K562 (cell line): ENCODE data around the gene PPT2. TPM values are rescaled to one million over a fixed set of nuclear protein-coding genes. Genes with fewer than 3 reads are reported as not detected.

Experiments used
- ATAC-seq: fragments of 200-7000 bp; cut with Tn5 transposase; 3 replicates; pipeline ENCODE4 v1.9.1; 2020; ENCODE audit warnings: moderate library complexity
- BruUV-seq: library from RNA; stranded (reverse); fragments of 400-500 nt; replicated peaks from 2 replicates; lab custom pipeline; 2021; lab: Mats Ljungman, UMichigan
- CTCF ChIA-PET: fragments of 300-600 bp; formaldehyde crosslinking; extraction: SDS; loops from one replicate; lab custom pipeline; 2021; ENCODE audit warnings: low intra/inter-chr PET ratio; lab: Yijun Ruan, JAX
- POLR2A ChIA-PET: fragments of 300-600, 350-650 bp; sonication (Branson Sonifier 250); formaldehyde crosslinking; extraction: SDS; loops from one replicate; lab custom pipeline; 2021; ENCODE audit warnings: antibody characterized with exemption, inconsistent platforms; lab: Yijun Ruan, JAX
- DNase-seq, 4 experiments: peaks; one replicate each; pipeline versions ENCODE4 v3.0.0 to v3.0.0-alpha.2; 2011 to 2018; ENCODE audit warnings: low spot score in 3 of 4, mixed read lengths in 3 of 4; ENCODE audit errors: extremely low read depth in 1 of 4
- FAIRE-seq: peaks from 2 replicates; lab custom pipeline; 2011; peaks lifted over from hg19 to GRCh38; lab: Jason Lieb, UNC
- H2AFZ ChIP-seq: 2 replicates; pipeline ENCODE4 v1.6.0; 2011; ENCODE audit warnings: low read depth, low read length, control low read depth, inconsistent platforms
- H3K27ac ChIP-seq: fragments of 200-600 bp; 3 replicates; pipeline ENCODE4 v1.8.0; 2011; ENCODE audit warnings: low read depth, mild to moderate bottlenecking, control low read depth, inconsistent platforms, low read length, moderate library complexity, mixed read lengths; ENCODE audit errors: extremely low read depth
- H3K27me3 ChIP-seq, 2 experiments: fragments of 300-600 bp in 1 of 2; 2 replicates in 1 of 2; 3 replicates in 1 of 2; pipeline versions ENCODE4 v1.6.0 to v1.8.0; 2011; ENCODE audit warnings: inconsistent platforms in 2 of 2, low read length in 2 of 2, mild to moderate bottlenecking in 1 of 2, mixed read lengths in 1 of 2, moderate library complexity in 1 of 2; ENCODE audit not compliant: control insufficient read depth in 2 of 2, insufficient read depth in 2 of 2
- H3K36me3 ChIP-seq: fragments of 300-600 bp; 3 replicates; pipeline ENCODE4 v1.8.0; 2011; ENCODE audit warnings: mild to moderate bottlenecking, low read length, inconsistent platforms; ENCODE audit not compliant: control insufficient read depth, insufficient read depth
- H3K4me1 ChIP-seq, 2 experiments: fragments of 200-600 bp in 1 of 2; replicated peaks in 1 of 2; 2 replicates in 1 of 2; 3 replicates in 1 of 2; pipeline versions ENCODE4 v1.5.1 to v1.8.0; 2011; ENCODE audit warnings: inconsistent platforms in 2 of 2, low read length in 2 of 2, mild to moderate bottlenecking in 1 of 2, mixed read lengths in 1 of 2, moderate library complexity in 1 of 2; ENCODE audit not compliant: control insufficient read depth in 2 of 2, insufficient read depth in 2 of 2
- H3K4me2 ChIP-seq: 2 replicates; pipeline ENCODE4 v1.6.1; 2011; ENCODE audit warnings: low read length, control low read depth, inconsistent platforms, mixed read lengths; ENCODE audit not compliant: insufficient read depth
- H3K4me3 ChIP-seq: fragments of 200-600 bp; sonication (generic), shearing (Covaris generic); 2 replicates; pipeline ENCODE4 v1.5.1; 2016; ENCODE audit warnings: control low read depth, inconsistent platforms
- H3K79me2 ChIP-seq: fragments of 200-600 bp; 3 replicates; pipeline ENCODE4 v1.8.0; 2011; ENCODE audit warnings: low read length, inconsistent platforms; ENCODE audit not compliant: control insufficient read depth, insufficient read depth
- H3K9ac ChIP-seq, 2 experiments: 2 replicates each; pipeline versions ENCODE4 v1.6.0 to v1.6.1; 2011; ENCODE audit warnings: low read depth in 2 of 2, low read length in 2 of 2, control low read depth in 1 of 2, inconsistent platforms in 1 of 2, mild to moderate bottlenecking in 1 of 2, mixed read lengths in 1 of 2; ENCODE audit not compliant: insufficient read depth in 1 of 2
- H3K9me1 ChIP-seq: one replicate; pipeline ENCODE4 v1.6.0; 2011; ENCODE audit warnings: inconsistent platforms, mild to moderate bottlenecking, low read length, moderate library complexity; ENCODE audit not compliant: control insufficient read depth, insufficient read depth
- H3K9me3 ChIP-seq: replicated peaks from 2 replicates; pipeline ENCODE4 v1.5.1; 2011; ENCODE audit warnings: low read depth, low read length, inconsistent platforms; ENCODE audit not compliant: control insufficient read depth, insufficient read depth
- H4K20me1 ChIP-seq: replicated peaks from 2 replicates; pipeline ENCODE4 v1.6.1; 2011; ENCODE audit warnings: low read length, inconsistent platforms, mixed read lengths; ENCODE audit not compliant: control insufficient read depth, insufficient read depth
- CREB3L1 ChIP-seq: fragments of 450-650 bp; IDR thresholded peaks from 2 replicates; pipeline ENCODE4 v1.6.1; 2014; ENCODE audit warnings: low read depth, mild to moderate bottlenecking, moderate library complexity, borderline replicate concordance
- GTF2A2 ChIP-seq: IDR thresholded peaks from 2 replicates; pipeline ENCODE4 v1.6.1; 2016; ENCODE audit warnings: mild to moderate bottlenecking, missing genetic modification characterization, missing compliant biosample characterization
- LARP7 ChIP-seq: fragments of 450-650 bp; IDR thresholded peaks from 2 replicates; pipeline ENCODE4 v1.6.1; 2016
- MEF2A ChIP-seq: IDR thresholded peaks from 2 replicates; pipeline ENCODE4 v1.6.1; 2011; ENCODE audit warnings: low read depth, mild to moderate bottlenecking, low read length, moderate library complexity; ENCODE audit not compliant: control insufficient read depth
- MYBL2 ChIP-seq, 2 experiments: fragments of 450-650 bp in 1 of 2; sonication (generic) in 1 of 2; formaldehyde crosslinking in 1 of 2; IDR thresholded peaks; 2 replicates each; pipeline versions ENCODE4 v1.6.1 to v1.8.1; 2017 to 2022; ENCODE audit warnings: borderline replicate concordance in 1 of 2, inconsistent platforms in 1 of 2, low read depth in 1 of 2, mild to moderate bottlenecking in 1 of 2, missing genetic modification reagents in 1 of 2, moderate library complexity in 1 of 2
- SREBF2 ChIP-seq: sonication (generic); formaldehyde crosslinking; IDR thresholded peaks from 2 replicates; pipeline ENCODE4 v1.4.0; 2020; ENCODE audit warnings: mild to moderate bottlenecking, missing genetic modification reagents
- TCF7 ChIP-seq: sonication (generic); IDR thresholded peaks from 2 replicates; pipeline ENCODE4 v1.6.1; 2016; ENCODE audit warnings: antibody characterized with exemption, borderline replicate concordance
- ZFX ChIP-seq: sonication (generic); formaldehyde crosslinking; IDR thresholded peaks from 2 replicates; pipeline ENCODE4 v1.8.0; 2022; ENCODE audit warnings: mild to moderate bottlenecking, missing genetic modification reagents, moderate library complexity
- ZHX1 ChIP-seq: fragments of 150-350 bp; conservative IDR thresholded peaks from 2 replicates; pipeline ENCODE4 v1.6.1; 2014; ENCODE audit warnings: low read length
- ZNF277 ChIP-seq: fragments of 250-450 bp; sonication (Bioruptor Pico); IDR thresholded peaks from 2 replicates; pipeline ENCODE4 v1.8.0; 2022; ENCODE audit warnings: inconsistent platforms, mild to moderate bottlenecking, moderate library complexity, borderline replicate concordance
- ZNF707 ChIP-seq: fragments of 250-450 bp; sonication (Bioruptor Pico); conservative IDR thresholded peaks from 2 replicates; pipeline ENCODE4 v1.8.0; 2022; ENCODE audit warnings: inconsistent platforms, mild to moderate bottlenecking, moderate library complexity
- WGBS: fragments of 100-300 bp; shearing (Covaris generic); methylation state at CpG from one replicate; pipeline ENCODE4 v1.1.6; 2016; ENCODE audit warnings: low coverage, mixed read lengths; ENCODE audit not compliant: insufficient coverage; ENCODE audit errors: missing lambda C conversion rate; 5-methylcytosine and 5-hydroxymethylcytosine counted together
- in situ Hi-C: fragments of 300-500 bp; cut with MboI; formaldehyde crosslinking; loops from 4 replicates; pipeline ENCODE4 v1.15.0; 2018; ENCODE audit warnings: inconsistent platforms, mixed read lengths
- intact Hi-C: fragments of 100-400 bp; cut with micrococcal nuclease; formaldehyde crosslinking; loops from 2 replicates; pipeline ENCODE4 v1.14.2; 2022
- polyA plus RNA-seq, 8 experiments: library from polyadenylated mRNA; depleted of rRNA in 4 of 8; stranded (reverse) in 5 of 8; unstranded in 3 of 8; fragments of >200 nt; fragmentation: Nextera tagmentation in 2 of 8; fragmentation: Illumina TruSeq in 1 of 8; extraction: Ambion mirVana in 2 of 8; extraction: Trizol in 1 of 8; gene quantifications; 2 replicates each; pipeline versions ENCODE4 v1.2.1 to v1.2.3, GENCODE V29; 2011 to 2014; ENCODE audit warnings: inconsistent platforms in 1 of 8, missing spikeins in 1 of 8
- total RNA-seq, 7 experiments: library from RNA; depleted of rRNA in 6 of 7; stranded (reverse); fragments of >200 nt in 6 of 7; fragmentation: Illumina TruSeq in 2 of 7; extraction: Trizol in 2 of 7; gene quantifications; 2 replicates each; pipeline versions ENCODE4 v1.2.1 to v1.2.3, GENCODE V29; 2011 to 2021; ENCODE audit warnings: low replicate concordance in 1 of 7

PPT2 gene
- total and polyA plus RNA-seq, 9 of the 15 experiments (the other 6 are each of a cell fraction or from before 2014, with no cell fraction given) = 27.4 to 98.8 (median 69.9) TPM

- no peak for TF ChIP-seq MEF2A
These were observed 23.3 kb downstream of the PPT2 start (continued) for GRCh38 chr6:32177183-32177787.

- Histone ChIP-seq H3K9ac (peak within 1 kb of the TSS; percentile 86 to 91), H3K9me1 (peaks cover 7% of the 10 kb centered on the region), H3K79me2 (peaks cover 76% of the 10 kb centered on the region), H3K27me3 (no peaks in the 10 kb centered on the region), H3K36me3 (peaks cover 48% of the 10 kb centered on the region; the same call in 2 of the 3 replicates), H4K20me1 (no peaks in the 10 kb centered on the region), H2AFZ (peak within 1 kb of the TSS; percentile 92), H3K4me3 (peak within 1 kb of the TSS; percentile 88), H3K4me2 (peak within 1 kb of the TSS; percentile 100), H3K9me3 (no peaks in the 10 kb centered on the region), H3K27ac (peak within 1 kb of the TSS; percentile 94), H3K4me1 (peaks cover 40 to 65% of the 10 kb centered on the region in 2 experiments)
- POLR2A ChIA-PET = interaction anchor here (0.5 to 4.5 kb wide), 20 partner anchors 9 to 371 kb away, joined by 3 to 30 read pairs (median 4); partner anchors contain the start of genes ATF6B, EGFL8, LSM2 and PBX2
- FAIRE-seq (peak; percentile 100), ATAC-seq (peak; percentile 85), DNase-seq (peak; percentile 95 to 100 (median 97))
- BruUV-seq = no TSS peak
- under 1% methylated on average over 33 of the region's 33 CpGs for WGBS
- CTCF ChIA-PET = no interaction called here
- intact Hi-C loops (loop anchor here (2.0 to 10.0 kb wide), 4 partner anchors 47 to 513 kb away; partner anchors contain the start of genes C6orf47, CSNK2B, FKBPL and GPANK1), in situ Hi-C loops (no loop called here)
- TF ChIP-seq ZNF277 (CRISPR knock-in tag) = no peak
- TF ChIP-seq SREBF2 (CRISPR knock-in tag) = no peak
- TF ChIP-seq CREB3L1 = 0 out of 2 replicates have a peak, but pooled peaks have one; percentile 35
- no peak for TF ChIP-seq GTF2A2 (tag)
- TF ChIP-seq LARP7 = no peak
- no peak for TF ChIP-seq ZHX1
- TF ChIP-seq MYBL2 (IDR thresholded peaks at IDR 0.05; ENCODE audit: low read depth) = no peak
- TF ChIP-seq MYBL2 (CRISPR knock-in tag; IDR thresholded peaks at IDR 0.05; ENCODE audit: borderline replicate concordance) = no peak
- no peak for TF ChIP-seq ZFX (CRISPR knock-in tag)
- TF ChIP-seq ZNF707 = no peak
- TF ChIP-seq TCF7 = peak; percentile 88; the same call in 1 of the 2 replicates
These were observed 24.0 kb downstream of the PPT2 start, which contains the start of gene RNF5 for GRCh38 chr6:32177788-32178546. Gene RNF5 (plus strand): TSS chr6:32178405. CDS start chr6:32178512, 107 bp downstream.
